Retina (tissue), 1 donor: ENCODE data around the gene STYX.
"Not testable (repeated sequence)": the region's sequence is repeated elsewhere in the genome, so short reads cannot be mapped to it uniquely, and the experiment has no call there.

Source experiments
- DNase-seq: peaks from one replicate; pipeline ENCODE4 v3.0.0-alpha.2; 2016

STYX gene

GRCh38 chr14:52729925-52730708 lies at the start of gene STYX:
STYX (plus strand) TSS chr14:52730166; CDS start chr14:52730475, 309 bp downstream.
- DNase-seq = peak; percentile 94

GRCh38 chr14:52683985-52684520 lies 45.9 kb upstream of the STYX start:
- DNase-seq = no peak

GRCh38 chr14:52686176-52686575 lies 43.8 kb upstream of the STYX start:
- no peak for DNase-seq

- DNase-seq = no peak
Observed at GRCh38 chr14:52690983-52691760, 38.8 kb upstream of the STYX start.

- DNase-seq = no peak
Observed at GRCh38 chr14:52692248-52692962, 37.6 kb upstream of the STYX start.

GRCh38 chr14:52693036-52693435 lies 36.9 kb upstream of the STYX start:
- no peak for DNase-seq

- DNase-seq = no peak
Observed at GRCh38 chr14:52693532-52693931, 36.4 kb upstream of the STYX start.

- peak; percentile 89 for DNase-seq
Observed at GRCh38 chr14:52694761-52695480, 35.0 kb upstream of the STYX start.

GRCh38 chr14:52695481-52696091 lies 34.4 kb upstream of the STYX start, which contains the start of gene ERO1A:
ERO1A (minus strand) TSS chr14:52695558; CDS start chr14:52695481, 77 bp downstream.
- peak; percentile 68 for DNase-seq

GRCh38 chr14:52700701-52701172 lies 29.2 kb upstream of the STYX start:
- no peak for DNase-seq

- no peak for DNase-seq
Observed at GRCh38 chr14:52701223-52701622, 28.7 kb upstream of the STYX start.

- no peak for DNase-seq
Observed at GRCh38 chr14:52703225-52703624, 26.7 kb upstream of the STYX start.

GRCh38 chr14:52703664-52704063 lies 26.3 kb upstream of the STYX start:
- DNase-seq = no peak

- no peak for DNase-seq
Observed at GRCh38 chr14:52706286-52706685, 23.7 kb upstream of the STYX start.

GRCh38 chr14:52706724-52707706 lies 23.0 kb upstream of the STYX start, which contains the start of gene PSMC6:
PSMC6 (plus strand) TSS chr14:52707200; CDS start chr14:52707220, 20 bp downstream.
- peak; percentile 93 for DNase-seq

- no peak for DNase-seq
Observed at GRCh38 chr14:52711666-52712065, 18.3 kb upstream of the STYX start.

GRCh38 chr14:52716155-52716554 lies 13.8 kb upstream of the STYX start:
- no peak for DNase-seq

- no peak for DNase-seq
Observed at GRCh38 chr14:52723514-52724359, 6.2 kb upstream of the STYX start.

GRCh38 chr14:52724360-52724644 lies 5.7 kb upstream of the STYX start:
- no peak for DNase-seq

GRCh38 chr14:52727509-52727908 lies 2.5 kb upstream of the STYX start:
- DNase-seq = not testable (repeated sequence)
